K562 (cell line): ENCODE data around the gene DNAJC1. TPM values are rescaled to one million over a fixed set of nuclear protein-coding genes. Genes with fewer than 3 reads are reported as not detected.

ENCODE experiments used
- ATAC-seq: fragments of 200-7000 bp; cut with Tn5 transposase; 3 replicates; pipeline ENCODE4 v1.9.1; 2020; ENCODE audit warnings: moderate library complexity
- BruUV-seq: library from RNA; stranded (reverse); fragments of 400-500 nt; replicated peaks from 2 replicates; lab custom pipeline; 2021; lab: Mats Ljungman, UMichigan
- CTCF ChIA-PET: fragments of 300-600 bp; formaldehyde crosslinking; extraction: SDS; loops from one replicate; lab custom pipeline; 2021; ENCODE audit warnings: low intra/inter-chr PET ratio; lab: Yijun Ruan, JAX
- POLR2A ChIA-PET: fragments of 300-600, 350-650 bp; sonication (Branson Sonifier 250); formaldehyde crosslinking; extraction: SDS; loops from one replicate; lab custom pipeline; 2021; ENCODE audit warnings: antibody characterized with exemption, inconsistent platforms; lab: Yijun Ruan, JAX
- DNase-seq, 4 experiments: peaks; one replicate each; pipeline versions ENCODE4 v3.0.0 to v3.0.0-alpha.2; 2011 to 2018; ENCODE audit warnings: low spot score in 3 of 4, mixed read lengths in 3 of 4; ENCODE audit errors: extremely low read depth in 1 of 4
- FAIRE-seq: peaks from 2 replicates; lab custom pipeline; 2011; peaks lifted over from hg19 to GRCh38; lab: Jason Lieb, UNC
- H2AFZ ChIP-seq: 2 replicates; pipeline ENCODE4 v1.6.0; 2011; ENCODE audit warnings: low read depth, low read length, control low read depth, inconsistent platforms
- H3K27ac ChIP-seq: fragments of 200-600 bp; 3 replicates; pipeline ENCODE4 v1.8.0; 2011; ENCODE audit warnings: low read depth, mild to moderate bottlenecking, control low read depth, inconsistent platforms, low read length, moderate library complexity, mixed read lengths; ENCODE audit errors: extremely low read depth
- H3K27me3 ChIP-seq, 2 experiments: fragments of 300-600 bp in 1 of 2; 2 replicates in 1 of 2; 3 replicates in 1 of 2; pipeline versions ENCODE4 v1.6.0 to v1.8.0; 2011; ENCODE audit warnings: inconsistent platforms in 2 of 2, low read length in 2 of 2, mild to moderate bottlenecking in 1 of 2, mixed read lengths in 1 of 2, moderate library complexity in 1 of 2; ENCODE audit not compliant: control insufficient read depth in 2 of 2, insufficient read depth in 2 of 2
- H3K36me3 ChIP-seq: fragments of 300-600 bp; 3 replicates; pipeline ENCODE4 v1.8.0; 2011; ENCODE audit warnings: mild to moderate bottlenecking, low read length, inconsistent platforms; ENCODE audit not compliant: control insufficient read depth, insufficient read depth
- H3K4me1 ChIP-seq, 2 experiments: fragments of 200-600 bp in 1 of 2; replicated peaks in 1 of 2; 2 replicates in 1 of 2; 3 replicates in 1 of 2; pipeline versions ENCODE4 v1.5.1 to v1.8.0; 2011; ENCODE audit warnings: inconsistent platforms in 2 of 2, low read length in 2 of 2, mild to moderate bottlenecking in 1 of 2, mixed read lengths in 1 of 2, moderate library complexity in 1 of 2; ENCODE audit not compliant: control insufficient read depth in 2 of 2, insufficient read depth in 2 of 2
- H3K4me2 ChIP-seq: 2 replicates; pipeline ENCODE4 v1.6.1; 2011; ENCODE audit warnings: low read length, control low read depth, inconsistent platforms, mixed read lengths; ENCODE audit not compliant: insufficient read depth
- H3K4me3 ChIP-seq: fragments of 200-600 bp; sonication (generic), shearing (Covaris generic); 2 replicates; pipeline ENCODE4 v1.5.1; 2016; ENCODE audit warnings: control low read depth, inconsistent platforms
- H3K79me2 ChIP-seq: fragments of 200-600 bp; 3 replicates; pipeline ENCODE4 v1.8.0; 2011; ENCODE audit warnings: low read length, inconsistent platforms; ENCODE audit not compliant: control insufficient read depth, insufficient read depth
- H3K9ac ChIP-seq, 2 experiments: 2 replicates each; pipeline versions ENCODE4 v1.6.0 to v1.6.1; 2011; ENCODE audit warnings: low read depth in 2 of 2, low read length in 2 of 2, control low read depth in 1 of 2, inconsistent platforms in 1 of 2, mild to moderate bottlenecking in 1 of 2, mixed read lengths in 1 of 2; ENCODE audit not compliant: insufficient read depth in 1 of 2
- H3K9me1 ChIP-seq: one replicate; pipeline ENCODE4 v1.6.0; 2011; ENCODE audit warnings: inconsistent platforms, mild to moderate bottlenecking, low read length, moderate library complexity; ENCODE audit not compliant: control insufficient read depth, insufficient read depth
- H3K9me3 ChIP-seq: replicated peaks from 2 replicates; pipeline ENCODE4 v1.5.1; 2011; ENCODE audit warnings: low read depth, low read length, inconsistent platforms; ENCODE audit not compliant: control insufficient read depth, insufficient read depth
- H4K20me1 ChIP-seq: replicated peaks from 2 replicates; pipeline ENCODE4 v1.6.1; 2011; ENCODE audit warnings: low read length, inconsistent platforms, mixed read lengths; ENCODE audit not compliant: control insufficient read depth, insufficient read depth
- C11orf30 ChIP-seq: fragments of 450-650 bp; IDR thresholded peaks from 2 replicates; pipeline ENCODE4 v1.6.1; 2016; ENCODE audit warnings: low read depth, mild to moderate bottlenecking
- CLOCK ChIP-seq: fragments of 250-450 bp; sonication (Bioruptor Pico); IDR thresholded peaks from 2 replicates; pipeline ENCODE4 v1.4.0; 2020; ENCODE audit warnings: mild to moderate bottlenecking, moderate library complexity, borderline replicate concordance
- KLF1 ChIP-seq: fragments of 450-650 bp; IDR thresholded peaks from 2 replicates; pipeline ENCODE4 v1.6.1; 2016; ENCODE audit warnings: missing genetic modification characterization, missing compliant biosample characterization
- MAFF ChIP-seq: IDR thresholded peaks from 2 replicates; pipeline ENCODE4 v1.6.1; 2012; ENCODE audit warnings: low read length, improper control_type of control experiment
- MAFG ChIP-seq: fragments of 450-650 bp; conservative IDR thresholded peaks from 2 replicates; pipeline ENCODE4 v1.6.1; 2016; ENCODE audit warnings: missing genetic modification characterization, missing compliant biosample characterization
- MLLT1 ChIP-seq, 2 experiments: fragments of 450-650 bp; IDR thresholded peaks; 2 replicates each; pipeline ENCODE4 v1.6.1; 2016
- NFE2 ChIP-seq: IDR thresholded peaks from 2 replicates; pipeline ENCODE4 v1.6.1; 2014; ENCODE audit warnings: antibody characterized with exemption, low read depth
- NFRKB ChIP-seq: fragments of 450-650 bp; IDR thresholded peaks from 2 replicates; pipeline ENCODE4 v1.6.1; 2016; ENCODE audit warnings: low read depth
- SAFB2 ChIP-seq: fragments of 200-400 bp; formaldehyde crosslinking; IDR thresholded peaks from 2 replicates; pipeline ENCODE4 v1.6.1; 2018; ENCODE audit warnings: borderline replicate concordance, low read length, low read depth, moderate library complexity; ENCODE audit not compliant: severe bottlenecking
- SMAD2 ChIP-seq: fragments of 150-350 bp; IDR thresholded peaks from 2 replicates; pipeline ENCODE4 v1.6.1; 2014; ENCODE audit warnings: low read depth, mild to moderate bottlenecking, low read length
- SRF ChIP-seq, 2 experiments: fragments of 250-450, 450-650 bp in 1 of 2; sonication (Bioruptor Pico) in 1 of 2; sonication (generic) in 1 of 2; formaldehyde crosslinking; IDR thresholded peaks; 2 replicates each; pipeline versions ENCODE4 v1.5.0 to v1.5.1; 2020 to 2022; ENCODE audit warnings: mild to moderate bottlenecking in 1 of 2, missing genetic modification reagents in 1 of 2
- ZNF384 ChIP-seq: IDR thresholded peaks from 2 replicates; pipeline ENCODE4 v1.6.1; 2012; ENCODE audit warnings: low read depth, low read length, improper control_type of control experiment
- ZNF436 ChIP-seq: fragments of 250-450, 450-650 bp; sonication (Bioruptor Pico); formaldehyde crosslinking; IDR thresholded peaks from 2 replicates; pipeline ENCODE4 v1.7.0; 2020; ENCODE audit warnings: mild to moderate bottlenecking
- WGBS: fragments of 100-300 bp; shearing (Covaris generic); methylation state at CpG from one replicate; pipeline ENCODE4 v1.1.6; 2016; ENCODE audit warnings: low coverage, mixed read lengths; ENCODE audit not compliant: insufficient coverage; ENCODE audit errors: missing lambda C conversion rate; 5-methylcytosine and 5-hydroxymethylcytosine counted together
- in situ Hi-C: fragments of 300-500 bp; cut with MboI; formaldehyde crosslinking; loops from 4 replicates; pipeline ENCODE4 v1.15.0; 2018; ENCODE audit warnings: inconsistent platforms, mixed read lengths
- intact Hi-C: fragments of 100-400 bp; cut with micrococcal nuclease; formaldehyde crosslinking; loops from 2 replicates; pipeline ENCODE4 v1.14.2; 2022
- polyA plus RNA-seq, 8 experiments: library from polyadenylated mRNA; depleted of rRNA in 4 of 8; stranded (reverse) in 5 of 8; unstranded in 3 of 8; fragments of >200 nt; fragmentation: Nextera tagmentation in 2 of 8; fragmentation: Illumina TruSeq in 1 of 8; extraction: Ambion mirVana in 2 of 8; extraction: Trizol in 1 of 8; gene quantifications; 2 replicates each; pipeline versions ENCODE4 v1.2.1 to v1.2.3, GENCODE V29; 2011 to 2014; ENCODE audit warnings: inconsistent platforms in 1 of 8, missing spikeins in 1 of 8
- total RNA-seq, 7 experiments: library from RNA; depleted of rRNA in 6 of 7; stranded (reverse); fragments of >200 nt in 6 of 7; fragmentation: Illumina TruSeq in 2 of 7; extraction: Trizol in 2 of 7; gene quantifications; 2 replicates each; pipeline versions ENCODE4 v1.2.1 to v1.2.3, GENCODE V29; 2011 to 2021; ENCODE audit warnings: low replicate concordance in 1 of 7
- TF ChIP-seq, protein P1 (sequence below): fragments of 450-650 bp; IDR thresholded peaks from 2 replicates; pipeline ENCODE4 v1.6.1; 2014; ENCODE audit warnings: low read depth, mild to moderate bottlenecking, moderate library complexity, borderline replicate concordance
- TF ChIP-seq, protein P2 (sequence below): IDR thresholded peaks from 3 replicates; pipeline ENCODE4 v1.6.1; 2011; ENCODE audit warnings: borderline replicate concordance, mild to moderate bottlenecking; ENCODE audit not compliant: insufficient read length, insufficient read depth

The DNAJC1 gene
- total and polyA plus RNA-seq, 9 of the 15 experiments (the other 6 are each of a cell fraction or from before 2014, with no cell fraction given): 5.4 to 77.6 (median 40.3) TPM

DNA sequence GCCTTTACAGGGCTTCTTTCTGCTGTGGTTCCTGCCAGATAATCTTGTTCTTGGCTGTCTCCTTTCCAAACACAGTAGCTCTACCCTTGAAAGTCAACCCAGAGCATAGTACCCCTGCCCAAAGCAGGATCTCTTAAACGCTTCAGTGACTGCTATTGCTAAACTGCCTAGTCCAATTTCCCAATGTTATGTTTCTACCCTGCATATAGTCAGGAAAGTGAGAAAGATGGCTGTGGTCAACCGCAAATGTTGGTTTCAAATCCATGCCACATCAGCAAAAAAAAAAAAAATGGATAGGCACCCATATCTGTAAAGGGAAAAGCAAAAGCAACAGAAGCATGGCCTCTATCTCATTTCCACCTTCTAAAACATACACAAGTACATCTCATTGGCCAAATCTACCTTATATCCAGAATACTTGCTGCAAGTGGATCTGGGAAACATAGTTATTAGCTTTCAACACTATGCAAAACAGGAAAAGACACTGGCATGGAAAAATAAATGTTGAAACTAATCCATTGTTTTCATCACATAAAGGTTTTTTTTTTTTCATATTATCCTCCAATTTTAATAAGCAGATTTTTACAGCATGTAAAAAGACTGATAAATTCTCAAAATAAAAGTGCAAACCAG lies 59.8 kb downstream of the DNAJC1 start:
- in situ Hi-C loops: loop anchor here (25.0 kb wide), 1 partner anchor 456 kb away; no protein-coding TSS in a partner anchor
- Histone ChIP-seq H2AFZ (peak overlapping the region; percentile 16), H3K36me3 (no peaks in the 10 kb centered on the region; the same call in 2 of the 3 replicates), H3K9ac (0 out of 4 replicates have a peak overlapping the region, but pooled peaks of 1 of the 2 experiments have one; percentile 3), H3K4me2 (no peak overlapping the region), H3K27ac (peak overlapping the region; percentile 44; the same call in 2 of the 3 replicates), H4K20me1 (no peaks in the 10 kb centered on the region), H3K9me1 (no peaks in the 10 kb centered on the region), H3K27me3 (no peaks in the 10 kb centered on the region), H3K79me2 (peaks cover 72% of the 10 kb centered on the region), H3K9me3 (no peaks in the 10 kb centered on the region), H3K4me1 (peaks cover 0 to 22% of the 10 kb centered on the region in 2 experiments; a peak in 3 of 5 replicates), H3K4me3 (no peak overlapping the region)
- DNase-seq: no peak
- peak; percentile 59 for ATAC-seq
- BruUV-seq: no TSS peak
- 17% methylated on average over 2 of the region's 2 CpGs for WGBS
- ChIA-PET POLR2A (interaction anchor here (0.7 to 1.0 kb wide), 2 partner anchors 10 to 55 kb away, joined by 3 read pairs; no protein-coding TSS in a partner anchor), CTCF (no interaction called here)
- peak; percentile 57 for FAIRE-seq
- intact Hi-C loops: loop anchor here (2.0 kb wide), 1 partner anchor 137 kb away; no protein-coding TSS in a partner anchor
- TF ChIP-seq NFRKB (no peak), ZNF436 (no peak), ZNF384 (peak; percentile 12; the same call in 1 of the 2 replicates), MAFG (peak; percentile 86), KLF1 (tag) (no peak), SMAD2 (no peak), MAFF (peak; percentile 72), SAFB2 (no peak), C11orf30 (peak; percentile 89), SRF (CRISPR knock-in tag; IDR thresholded peaks at IDR 0.05) (no peak), CLOCK (CRISPR knock-in tag) (no peak), MLLT1 (IDR thresholded peaks at IDR 0.05) (peak in 1 of 2 experiments; percentile 39; a peak in 1 of 4 replicates), NFE2 (peak; percentile 12; the same call in 1 of the 2 replicates)
- TF ChIP-seq, protein P1, sequence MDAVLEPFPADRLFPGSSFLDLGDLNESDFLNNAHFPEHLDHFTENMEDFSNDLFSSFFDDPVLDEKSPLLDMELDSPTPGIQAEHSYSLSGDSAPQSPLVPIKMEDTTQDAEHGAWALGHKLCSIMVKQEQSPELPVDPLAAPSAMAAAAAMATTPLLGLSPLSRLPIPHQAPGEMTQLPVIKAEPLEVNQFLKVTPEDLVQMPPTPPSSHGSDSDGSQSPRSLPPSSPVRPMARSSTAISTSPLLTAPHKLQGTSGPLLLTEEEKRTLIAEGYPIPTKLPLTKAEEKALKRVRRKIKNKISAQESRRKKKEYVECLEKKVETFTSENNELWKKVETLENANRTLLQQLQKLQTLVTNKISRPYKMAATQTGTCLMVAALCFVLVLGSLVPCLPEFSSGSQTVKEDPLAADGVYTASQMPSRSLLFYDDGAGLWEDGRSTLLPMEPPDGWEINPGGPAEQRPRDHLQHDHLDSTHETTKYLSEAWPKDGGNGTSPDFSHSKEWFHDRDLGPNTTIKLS: peak; percentile 57; the same call in 1 of the 2 replicates
- TF ChIP-seq, protein P2, sequence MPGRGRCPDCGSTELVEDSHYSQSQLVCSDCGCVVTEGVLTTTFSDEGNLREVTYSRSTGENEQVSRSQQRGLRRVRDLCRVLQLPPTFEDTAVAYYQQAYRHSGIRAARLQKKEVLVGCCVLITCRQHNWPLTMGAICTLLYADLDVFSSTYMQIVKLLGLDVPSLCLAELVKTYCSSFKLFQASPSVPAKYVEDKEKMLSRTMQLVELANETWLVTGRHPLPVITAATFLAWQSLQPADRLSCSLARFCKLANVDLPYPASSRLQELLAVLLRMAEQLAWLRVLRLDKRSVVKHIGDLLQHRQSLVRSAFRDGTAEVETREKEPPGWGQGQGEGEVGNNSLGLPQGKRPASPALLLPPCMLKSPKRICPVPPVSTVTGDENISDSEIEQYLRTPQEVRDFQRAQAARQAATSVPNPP: no peak
